ENCODE results near the gene PADI1.

DNA sequence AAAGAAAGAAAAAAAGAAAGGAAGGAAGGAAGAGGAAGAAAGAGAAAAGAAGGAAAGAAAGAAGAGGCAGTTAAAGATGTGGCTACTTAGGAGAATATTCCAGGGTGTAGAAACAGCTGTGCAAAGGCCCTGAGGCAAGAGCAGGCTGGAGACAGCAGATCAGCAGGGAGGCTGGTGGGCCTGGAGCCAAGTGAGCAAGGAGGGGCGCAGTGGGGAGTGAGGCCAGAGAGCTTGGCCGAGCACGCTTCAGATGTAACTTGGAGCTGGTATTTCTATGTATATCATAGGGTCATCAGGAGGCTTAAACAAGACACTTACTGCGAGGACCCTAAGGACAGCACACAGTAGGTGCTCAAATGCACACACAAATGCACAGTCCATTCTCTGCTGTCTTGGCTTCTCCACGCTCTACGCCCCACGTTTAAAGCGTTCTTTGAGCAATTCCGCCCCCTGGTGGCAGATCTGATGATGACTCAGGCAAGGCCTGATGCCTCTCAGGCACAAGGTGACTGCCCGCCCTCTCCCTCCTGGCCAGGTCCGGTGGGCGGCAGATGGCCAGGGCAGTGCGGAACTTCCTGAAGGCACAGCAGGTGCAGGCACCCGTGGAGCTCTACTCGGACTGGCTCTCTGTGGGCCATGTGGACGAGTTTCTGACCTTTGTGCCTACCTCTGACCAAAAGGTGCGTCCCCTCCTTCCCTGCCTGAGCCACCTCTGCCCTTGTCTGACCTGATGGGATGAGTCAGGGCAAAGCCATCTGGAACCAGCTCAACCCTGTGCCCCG is 32.0 kb downstream of the PADI1 start:
- TF ChIP-seq, protein P1, sequence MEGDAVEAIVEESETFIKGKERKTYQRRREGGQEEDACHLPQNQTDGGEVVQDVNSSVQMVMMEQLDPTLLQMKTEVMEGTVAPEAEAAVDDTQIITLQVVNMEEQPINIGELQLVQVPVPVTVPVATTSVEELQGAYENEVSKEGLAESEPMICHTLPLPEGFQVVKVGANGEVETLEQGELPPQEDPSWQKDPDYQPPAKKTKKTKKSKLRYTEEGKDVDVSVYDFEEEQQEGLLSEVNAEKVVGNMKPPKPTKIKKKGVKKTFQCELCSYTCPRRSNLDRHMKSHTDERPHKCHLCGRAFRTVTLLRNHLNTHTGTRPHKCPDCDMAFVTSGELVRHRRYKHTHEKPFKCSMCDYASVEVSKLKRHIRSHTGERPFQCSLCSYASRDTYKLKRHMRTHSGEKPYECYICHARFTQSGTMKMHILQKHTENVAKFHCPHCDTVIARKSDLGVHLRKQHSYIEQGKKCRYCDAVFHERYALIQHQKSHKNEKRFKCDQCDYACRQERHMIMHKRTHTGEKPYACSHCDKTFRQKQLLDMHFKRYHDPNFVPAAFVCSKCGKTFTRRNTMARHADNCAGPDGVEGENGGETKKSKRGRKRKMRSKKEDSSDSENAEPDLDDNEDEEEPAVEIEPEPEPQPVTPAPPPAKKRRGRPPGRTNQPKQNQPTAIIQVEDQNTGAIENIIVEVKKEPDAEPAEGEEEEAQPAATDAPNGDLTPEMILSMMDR (IDR thresholded peaks at IDR 0.05; ENCODE audit: low read depth, low read length, missing input control), result peak; percentile 87
- TF ChIP-seq, protein P2, sequence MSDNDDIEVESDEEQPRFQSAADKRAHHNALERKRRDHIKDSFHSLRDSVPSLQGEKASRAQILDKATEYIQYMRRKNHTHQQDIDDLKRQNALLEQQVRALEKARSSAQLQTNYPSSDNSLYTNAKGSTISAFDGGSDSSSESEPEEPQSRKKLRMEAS (IDR thresholded peaks at IDR 0.05), result no peak
- TF ChIP-seq FOXA2 (IDR thresholded peaks at IDR 0.05), result no peak
- TF ChIP-seq GABPA (IDR thresholded peaks at IDR 0.05 in 1 of 2, conservative IDR thresholded peaks at IDR 0.05 in 1 of 2), result peak in 1 of 2 donors; percentile 38
- peak; percentile 33 for TF ChIP-seq HNF4G (IDR thresholded peaks at IDR 0.05)
- no peak for TF ChIP-seq YY1 (IDR thresholded peaks at IDR 0.05)

Measured in liver (tissue), 3 donors.